ENCODE data around the gene PJA2. TPM values are rescaled to one million over a fixed set of nuclear protein-coding genes. Genes with fewer than 3 reads are reported as not detected.

Gene PJA2
- total RNA-seq, 2 experiments from 2014 or later = 41.3 to 69.7 TPM

DNA sequence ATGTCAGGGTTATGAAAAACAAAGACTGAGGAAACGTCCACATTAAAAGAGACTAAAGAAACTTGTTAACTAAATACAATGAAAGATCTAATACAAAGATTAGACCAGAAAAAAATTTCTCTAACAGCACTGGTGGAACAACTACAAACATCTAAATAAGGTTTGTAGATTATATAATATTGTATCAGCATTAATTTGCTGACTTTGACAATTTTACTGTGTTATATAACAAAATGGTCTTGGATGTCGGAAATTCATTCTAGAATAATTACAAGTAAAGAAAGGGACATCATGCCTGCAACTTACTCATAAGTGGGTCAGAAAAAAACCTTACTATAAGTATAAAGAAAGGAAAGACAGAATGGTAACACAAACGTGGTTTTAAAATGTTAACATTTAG is 50.1 kb downstream of the PJA2 start:
- ChIA-PET CTCF (ENCODE audit: unreplicated experiment) (no interaction called here), POLR2A (interaction anchor here (0.6 to 1.2 kb wide), 2 partner anchors 11 to 637 kb away, joined by 3 to 6 read pairs; no protein-coding TSS in a partner anchor)
- H3K9me2 ChIP-seq (ENCODE audit: insufficient read depth, low read length) = no peaks in the 10 kb centered on the region; the same call in 1 of the 2 replicates
- 0 out of 2 replicates have a peak, but pooled peaks cover 4% of the 10 kb centered on the region for H3K9me3 ChIP-seq (ENCODE audit: low read length)
- H3K4me2 ChIP-seq (ENCODE audit: low read length) = no peak overlapping the region
- no TSS peak for BruUV-seq (replicated peaks)
- no peaks in the 10 kb centered on the region for H3K4me1 ChIP-seq (ENCODE audit: insufficient read depth, low read length, poor library complexity, severe bottlenecking)
- no peak overlapping the region for H2AFZ ChIP-seq (ENCODE audit: low read length)
- no peak overlapping the region for H3K27ac ChIP-seq (ENCODE audit: low read depth, low read length, poor library complexity, severe bottlenecking)
- TF ChIP-seq EZH2phosphoT487 (IDR thresholded peaks at IDR 0.05; ENCODE audit: borderline replicate concordance, low read depth, low read length) (no peak), CTCF (conservative IDR thresholded peaks at IDR 0.05; ENCODE audit: low read length) (no peak)
- intact Hi-C loops (cut with micrococcal nuclease; ENCODE audit: unreplicated experiment) = loop anchor here (10.0 kb wide), 1 partner anchor 105 kb away; no protein-coding TSS in a partner anchor
- H3K79me2 ChIP-seq (ENCODE audit: insufficient read depth, low read depth, low read length) = no peaks in the 10 kb centered on the region
- no peak overlapping the region for H3K4me3 ChIP-seq (ENCODE audit: low read depth, low read length, poor library complexity, severe bottlenecking)
- no peaks in the 10 kb centered on the region for H4K20me1 ChIP-seq (ENCODE audit: insufficient read depth, low read length)
- H3K36me3 ChIP-seq (ENCODE audit: insufficient read depth, low read length) = peaks cover 89% of the 10 kb centered on the region
- DNase-seq (ENCODE audit: low spot score) = no peak

- Histone ChIP-seq H3K36me3 (ENCODE audit: insufficient read depth, low read length) (peaks cover 74% of the 10 kb centered on the region), H3K4me2 (ENCODE audit: low read length) (no peak overlapping the region), H2AFZ (ENCODE audit: low read length) (no peak overlapping the region), H3K27ac (ENCODE audit: low read depth, low read length, poor library complexity, severe bottlenecking) (no peak overlapping the region), H4K20me1 (ENCODE audit: insufficient read depth, low read length) (no peaks in the 10 kb centered on the region), H3K9me2 (ENCODE audit: insufficient read depth, low read length) (no peaks in the 10 kb centered on the region; the same call in 1 of the 2 replicates), H3K79me2 (ENCODE audit: insufficient read depth, low read depth, low read length) (no peaks in the 10 kb centered on the region), H3K9me3 (ENCODE audit: low read length) (0 out of 2 replicates have a peak, but pooled peaks cover 4% of the 10 kb centered on the region), H3K4me1 (ENCODE audit: insufficient read depth, low read length, poor library complexity, severe bottlenecking) (no peaks in the 10 kb centered on the region), H3K4me3 (ENCODE audit: low read depth, low read length, poor library complexity, severe bottlenecking) (no peak overlapping the region)
- TF ChIP-seq EZH2phosphoT487 (IDR thresholded peaks at IDR 0.05; ENCODE audit: borderline replicate concordance, low read depth, low read length) (no peak), CTCF (conservative IDR thresholded peaks at IDR 0.05; ENCODE audit: low read length) (no peak)
- intact Hi-C loops (cut with micrococcal nuclease; ENCODE audit: unreplicated experiment) = no loop called here
- POLR2A ChIA-PET = interaction anchor here (0.9 kb wide), 1 partner anchor 10 kb away, joined by 3 read pairs; no protein-coding TSS in a partner anchor
- CTCF ChIA-PET (ENCODE audit: unreplicated experiment) = no interaction called here
- BruUV-seq (replicated peaks) = no TSS peak
- DNase-seq (ENCODE audit: low spot score) = no peak
These were observed 52.0 kb downstream of the PJA2 start for GRCh38 chr5:109357807-109358206.

GRCh38 chr5:109354761-109355160 is 55.0 kb downstream of the PJA2 start:
- H3K9me3 ChIP-seq (ENCODE audit: low read length) = no peaks in the 10 kb centered on the region
- H4K20me1 ChIP-seq (ENCODE audit: insufficient read depth, low read length) = no peaks in the 10 kb centered on the region
- H3K9me2 ChIP-seq (ENCODE audit: insufficient read depth, low read length) = no peaks in the 10 kb centered on the region
- no TSS peak for BruUV-seq (replicated peaks)
- intact Hi-C loops (cut with micrococcal nuclease; ENCODE audit: unreplicated experiment) = no loop called here
- H3K27ac ChIP-seq (ENCODE audit: low read depth, low read length, poor library complexity, severe bottlenecking) = no peak overlapping the region
- no peak overlapping the region for H3K4me3 ChIP-seq (ENCODE audit: low read depth, low read length, poor library complexity, severe bottlenecking)
- no peaks in the 10 kb centered on the region for H3K4me1 ChIP-seq (ENCODE audit: insufficient read depth, low read length, poor library complexity, severe bottlenecking)
- H2AFZ ChIP-seq (ENCODE audit: low read length) = no peak overlapping the region
- TF ChIP-seq CTCF (conservative IDR thresholded peaks at IDR 0.05; ENCODE audit: low read length) = no peak
- no peak for TF ChIP-seq EZH2phosphoT487 (IDR thresholded peaks at IDR 0.05; ENCODE audit: borderline replicate concordance, low read depth, low read length)
- DNase-seq (ENCODE audit: low spot score) = no peak
- H3K4me2 ChIP-seq (ENCODE audit: low read length) = no peak overlapping the region
- H3K79me2 ChIP-seq (ENCODE audit: insufficient read depth, low read depth, low read length) = no peaks in the 10 kb centered on the region
- peaks cover 65% of the 10 kb centered on the region for H3K36me3 ChIP-seq (ENCODE audit: insufficient read depth, low read length)
- ChIA-PET CTCF (ENCODE audit: unreplicated experiment) (no interaction called here), POLR2A (interaction anchor here (0.6 kb wide), 1 partner anchor 19 kb away, joined by 3 read pairs; no protein-coding TSS in a partner anchor)

Data from OCI-LY7 (cell line).